ENCODE results near the gene WWP2.
"Not testable (repeated sequence)": the region's sequence is repeated elsewhere in the genome, so short reads cannot be mapped to it uniquely, and the experiment has no call there.

Gene WWP2

DNA sequence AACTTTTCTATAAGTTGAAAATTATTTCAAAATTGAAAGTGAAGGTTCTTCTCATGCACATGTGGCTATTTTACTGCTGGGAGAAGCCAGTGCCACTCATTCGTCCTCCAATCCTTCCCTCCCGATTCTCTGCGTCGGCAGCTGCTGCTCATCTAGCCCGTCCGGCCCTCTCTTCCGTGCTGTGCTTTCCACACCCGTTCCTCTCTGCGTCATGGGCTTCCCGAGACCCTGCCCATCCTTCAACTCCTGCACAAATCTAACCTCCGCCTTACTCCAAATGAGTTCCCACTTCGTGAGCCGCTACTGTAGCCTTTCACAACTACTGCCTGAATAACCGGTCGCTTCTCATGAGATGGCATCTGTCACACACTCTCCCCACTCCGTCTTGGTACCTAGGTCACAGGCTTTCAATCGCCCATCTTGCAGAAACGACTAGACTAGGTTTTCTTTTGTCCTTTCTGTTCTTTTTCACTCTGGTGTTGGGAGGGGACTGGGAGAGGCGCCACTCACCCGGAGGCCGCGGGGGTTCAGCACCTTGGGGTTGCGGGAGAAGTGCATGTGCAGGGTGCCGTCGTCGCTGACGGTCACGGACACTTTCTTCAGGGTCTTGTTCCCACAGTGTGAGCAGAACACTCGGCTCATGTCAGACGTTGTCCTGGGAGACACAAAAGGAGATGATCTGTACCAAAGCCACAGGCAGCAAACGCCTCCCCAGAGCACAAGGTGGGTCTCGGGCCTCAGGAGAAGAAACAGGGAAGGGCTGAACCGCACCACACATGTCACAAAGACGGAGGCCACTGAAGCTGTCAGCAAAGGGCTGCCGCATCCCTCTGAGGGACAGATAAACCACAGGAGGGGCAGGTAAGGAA is 17.5 kb upstream of the WWP2 start:
- no peak overlapping the region for H3K4me3 ChIP-seq (ENCODE audit: low read depth, low read length)
- DNase-seq (ENCODE audit: low read depth) = no peak

DNA sequence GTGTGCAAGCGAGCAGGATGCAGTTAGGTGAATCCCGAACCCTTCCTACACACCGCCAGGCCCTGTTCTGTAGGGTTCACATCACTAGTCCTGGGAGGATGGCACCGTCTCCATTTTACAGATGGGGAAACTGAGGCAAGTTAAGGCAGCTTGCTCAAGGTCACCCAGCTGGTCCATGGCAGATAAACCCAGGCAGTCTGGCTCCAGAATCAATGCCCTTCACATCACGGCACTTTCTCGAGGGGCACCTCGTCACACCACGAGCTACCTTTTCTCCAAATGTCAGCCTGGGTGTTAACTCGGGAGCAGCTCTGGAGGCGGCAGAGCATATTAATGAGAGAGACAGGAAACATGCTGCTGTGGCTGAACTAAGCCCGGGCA is 16.9 kb upstream of the WWP2 start:
- H3K4me3 ChIP-seq (ENCODE audit: low read depth, low read length) = no peak overlapping the region
- DNase-seq (ENCODE audit: low read depth) = no peak

DNA sequence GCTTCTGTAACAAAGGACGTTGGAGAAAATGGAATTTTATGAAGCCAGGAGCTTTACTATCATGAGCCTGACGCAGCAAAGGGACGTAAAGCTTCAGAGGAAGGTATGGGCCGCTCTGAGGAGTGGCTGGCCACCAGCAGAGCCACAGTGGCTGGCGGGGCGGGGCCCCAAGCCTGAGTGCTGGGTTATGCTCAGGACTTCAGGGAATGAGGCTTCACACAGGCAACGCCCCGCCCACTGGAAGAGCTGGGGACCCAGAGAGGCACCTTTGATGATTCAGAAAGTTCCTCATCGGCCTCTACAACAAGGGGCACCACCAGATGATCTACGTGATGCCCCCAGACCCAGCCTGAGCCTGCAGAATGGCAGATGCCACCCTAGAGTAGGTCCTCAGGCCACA is 16.2 kb upstream of the WWP2 start:
- no peak overlapping the region for H3K4me3 ChIP-seq (ENCODE audit: low read depth, low read length)
- DNase-seq (ENCODE audit: low read depth) = no peak

DNA sequence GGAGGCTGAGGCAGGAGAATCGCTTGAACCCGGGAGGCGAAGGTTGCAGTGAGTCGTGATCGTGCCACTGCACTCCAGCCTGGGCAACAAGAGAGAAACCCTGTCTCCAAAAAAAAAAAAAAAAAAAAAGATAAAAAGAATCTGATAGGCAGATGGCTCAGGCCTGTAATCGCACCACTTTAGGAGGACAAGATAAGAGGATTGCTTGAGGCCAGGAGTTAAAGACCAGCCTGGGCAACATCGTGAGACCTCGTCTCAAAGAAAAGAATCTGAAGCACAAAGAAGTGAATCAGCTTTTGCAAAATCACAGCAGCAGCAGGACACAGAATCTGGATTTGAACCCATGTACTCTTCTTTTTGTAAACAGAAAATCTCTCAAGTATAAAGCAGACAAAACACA is 15.0 kb upstream of the WWP2 start:
- no peak for DNase-seq (ENCODE audit: low read depth)
- H3K4me3 ChIP-seq (ENCODE audit: low read depth, low read length) = no peak overlapping the region

GRCh38 chr16:69748694-69749345 is 13.3 kb upstream of the WWP2 start:
- DNase-seq (ENCODE audit: low read depth) = no peak
- no peak overlapping the region for H3K4me3 ChIP-seq (ENCODE audit: low read depth, low read length)

DNA sequence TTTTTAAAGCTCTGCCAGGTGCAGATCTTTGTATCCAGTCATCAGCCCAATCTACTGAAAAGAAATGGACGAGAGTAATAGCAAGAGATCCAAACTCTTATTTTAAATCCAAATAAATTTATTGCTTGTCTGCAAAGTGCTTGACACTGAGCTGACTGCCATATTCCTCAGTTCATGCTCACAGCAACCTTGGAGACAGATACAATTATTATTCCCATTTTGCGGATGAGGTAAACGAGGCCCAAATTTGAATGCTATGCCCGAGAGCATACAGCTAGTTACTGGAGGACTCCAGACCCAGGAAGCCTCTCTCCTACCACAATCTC is 8.0 kb upstream of the WWP2 start:
- no peak for DNase-seq (ENCODE audit: low read depth)
- H3K4me3 ChIP-seq (ENCODE audit: low read depth, low read length) = peak overlapping the region; percentile 99

DNA sequence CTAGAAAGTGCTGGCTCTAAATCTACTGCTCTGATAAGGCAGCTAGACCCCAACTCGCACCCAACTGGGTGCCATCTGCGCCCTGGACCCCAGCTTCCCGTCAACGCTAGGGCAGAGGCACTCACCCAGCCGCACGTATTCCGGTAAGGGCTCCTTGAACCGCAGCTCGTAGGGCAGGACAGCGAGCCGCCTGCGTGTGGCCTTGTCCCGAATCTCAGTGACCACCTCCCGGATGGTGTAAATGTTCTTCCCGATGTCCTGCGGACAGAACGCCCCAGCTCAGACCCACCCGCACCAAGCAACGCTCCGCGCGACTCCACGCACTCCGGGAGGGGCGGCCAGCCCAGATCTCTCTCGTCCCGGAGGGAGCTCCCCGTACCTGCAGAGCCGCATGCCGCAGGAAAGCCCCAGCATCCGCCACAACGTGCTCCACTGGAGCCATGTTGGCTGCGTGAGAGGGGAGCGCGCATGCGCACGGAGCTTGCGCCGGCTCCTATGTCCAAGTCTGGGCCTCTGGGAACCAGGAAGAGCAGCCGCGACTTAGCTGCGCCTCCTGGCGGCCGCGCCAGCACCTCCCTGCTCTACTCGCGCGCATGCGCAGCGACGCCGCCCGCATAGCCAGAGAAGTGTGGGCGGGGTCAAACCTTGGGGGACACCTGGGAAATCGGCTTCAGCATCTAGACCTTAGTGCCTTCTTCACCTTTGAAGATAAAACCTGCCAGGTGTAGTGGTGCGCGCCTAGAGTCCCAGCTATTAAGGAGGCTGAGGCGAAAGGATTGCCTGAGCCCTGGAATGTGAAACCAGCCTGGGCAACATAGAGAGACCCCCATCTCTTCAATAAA is 7.4 kb upstream of the WWP2 start, which contains the start of gene NOB1:
NOB1 (minus strand) TSS at position 458 of the 842 bp plus-strand sequence; CDS start at position 442, 16 bp downstream.
- H3K4me3 ChIP-seq (ENCODE audit: low read depth, low read length) = peak within 1 kb of the TSS; percentile 99
- DNase-seq (ENCODE audit: low read depth) = peak; percentile 83

DNA sequence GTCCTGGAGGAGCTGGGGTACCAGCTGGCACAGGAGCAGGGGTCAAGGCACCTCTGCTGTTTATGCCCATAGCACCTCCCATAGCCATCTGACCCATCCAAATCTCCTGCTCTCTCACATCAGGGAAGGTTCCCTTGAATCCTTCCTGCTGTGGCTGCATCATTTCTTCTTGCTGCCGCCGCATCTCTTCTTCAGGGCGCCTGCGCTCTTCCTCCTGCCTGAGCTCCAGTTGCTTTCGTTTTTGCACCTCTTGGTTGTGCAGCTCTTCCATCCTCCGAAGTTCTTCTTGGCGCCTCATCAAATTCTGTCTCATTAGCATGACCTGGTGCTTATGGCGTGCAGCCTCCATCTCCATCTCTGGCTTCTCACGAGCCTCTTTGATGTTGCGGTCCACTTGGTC is 5.4 kb upstream of the WWP2 start:
- DNase-seq (ENCODE audit: low read depth) = no peak
- H3K4me3 ChIP-seq (ENCODE audit: low read depth, low read length) = no peak overlapping the region

GRCh38 chr16:69757375-69757774 is 4.8 kb upstream of the WWP2 start:
- not testable (repeated sequence) for H3K4me3 ChIP-seq (ENCODE audit: low read depth, low read length); DNase-seq (ENCODE audit: low read depth)

DNA sequence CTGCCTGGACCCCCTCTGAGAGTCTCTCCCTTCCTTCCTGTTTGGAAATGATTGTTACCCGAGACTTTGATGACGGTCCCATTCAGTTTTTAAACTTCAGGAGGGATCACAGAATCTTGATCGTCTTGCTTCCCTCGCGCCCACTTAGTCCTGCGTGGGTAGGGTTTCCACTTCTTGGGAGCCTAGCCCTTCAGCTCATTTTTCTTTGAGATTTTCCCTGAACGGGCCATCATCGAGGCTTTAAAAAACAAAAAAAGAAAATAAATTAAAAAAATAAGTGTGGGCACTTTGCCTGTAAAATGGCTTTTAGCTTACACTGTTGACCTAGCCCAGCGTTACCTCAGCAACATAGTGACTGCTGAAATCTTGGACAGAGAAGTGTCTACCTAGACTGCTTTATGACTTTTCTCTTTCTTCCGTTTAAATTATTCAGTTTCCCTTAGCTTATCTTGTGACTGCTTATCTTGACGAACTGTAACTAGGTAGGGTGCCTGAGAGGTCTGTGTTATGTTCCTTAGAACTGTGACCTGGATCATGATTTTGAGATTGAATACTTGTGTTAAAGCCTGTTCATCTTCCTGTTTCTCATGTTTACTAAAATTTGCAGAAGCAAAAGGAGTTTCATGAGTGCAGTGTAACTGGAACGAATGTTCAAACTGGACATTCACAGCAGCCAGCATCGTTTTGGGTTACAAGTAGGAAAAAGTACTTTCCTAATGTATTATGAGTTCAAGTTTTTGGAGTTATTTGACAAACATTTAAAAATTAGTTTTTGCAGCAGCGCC is 874 bp downstream of the WWP2 start:
- H3K4me3 ChIP-seq (ENCODE audit: low read depth, low read length) = peak overlapping the region; percentile 62
- no peak for DNase-seq (ENCODE audit: low read depth)

DNA sequence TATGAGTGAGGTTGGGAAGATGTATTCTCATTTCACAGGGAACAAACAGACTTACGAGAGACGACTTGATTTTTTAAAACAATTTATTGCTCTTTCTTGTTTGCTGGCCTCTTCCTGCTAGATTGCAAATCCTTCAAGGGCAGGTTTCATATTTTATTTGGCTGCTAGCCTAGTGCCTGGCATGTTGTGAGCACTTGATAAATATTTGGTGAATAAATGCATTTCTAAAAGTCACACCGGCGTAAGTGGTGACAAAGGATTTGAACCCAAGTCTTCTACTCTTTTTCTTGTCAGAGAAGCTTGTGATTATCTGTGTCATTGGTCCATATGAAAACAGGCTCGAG is 1.4 kb downstream of the WWP2 start:
- no peak overlapping the region for H3K4me3 ChIP-seq (ENCODE audit: low read depth, low read length)
- no peak for DNase-seq (ENCODE audit: low read depth)

DNA sequence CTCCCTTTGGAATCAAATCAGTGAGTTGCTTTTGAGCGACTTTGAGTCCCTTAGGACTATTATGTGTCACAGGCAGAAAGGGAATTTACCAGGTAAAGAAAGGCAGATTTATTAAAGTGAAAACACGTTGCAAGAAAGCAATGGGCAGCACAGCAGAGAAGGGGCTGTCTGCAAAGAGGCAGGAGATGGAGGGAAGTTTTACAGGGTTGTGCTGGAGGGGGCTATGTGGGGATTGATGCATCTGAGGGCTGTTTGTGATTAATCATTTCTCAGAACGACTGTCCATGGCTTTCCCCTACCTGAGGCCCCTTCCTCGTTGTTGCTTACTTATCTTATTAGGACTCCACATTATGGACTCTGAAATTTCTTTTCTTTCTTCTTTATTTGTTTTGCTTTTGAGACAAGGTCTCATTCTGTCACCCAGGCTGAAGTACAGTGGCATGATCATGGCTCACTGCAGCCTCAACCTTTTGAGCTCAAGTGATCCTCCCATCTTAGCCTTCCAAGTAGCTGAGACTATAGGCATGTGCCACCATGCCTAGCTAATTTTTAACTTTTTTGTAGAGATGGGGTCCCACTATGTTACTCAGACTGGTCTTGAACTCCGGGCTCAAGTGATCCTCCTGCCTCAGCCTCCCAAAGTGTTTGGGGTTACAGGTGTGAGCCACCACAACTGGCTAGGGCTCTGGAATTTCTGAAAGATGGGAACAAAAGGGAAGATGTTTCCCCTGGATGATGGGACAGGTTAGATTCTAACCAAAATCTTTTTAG is 5.5 kb downstream of the WWP2 start:
- no peak for DNase-seq (ENCODE audit: low read depth)
- H3K4me3 ChIP-seq (ENCODE audit: low read depth, low read length) = no peak overlapping the region

DNA sequence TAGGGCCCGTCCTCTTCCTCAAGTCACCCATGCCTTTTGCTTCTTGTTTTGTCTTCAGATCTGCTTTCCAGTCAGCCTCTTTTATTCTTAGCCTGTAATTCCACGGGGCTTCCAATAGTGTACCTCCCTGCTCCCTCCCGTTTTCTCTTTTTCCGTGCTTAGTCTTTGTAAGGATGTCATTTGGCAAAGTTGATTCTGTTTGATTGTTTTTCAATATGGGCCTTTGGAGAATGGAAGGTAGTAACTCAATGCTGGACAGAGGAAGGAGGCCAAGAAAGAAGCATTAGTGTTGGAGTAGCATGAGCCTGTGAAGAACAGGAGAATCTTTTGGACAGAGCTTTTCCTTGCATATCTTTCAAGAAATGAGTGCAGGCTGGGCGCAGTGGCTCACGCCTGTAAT is 6.5 kb downstream of the WWP2 start:
- DNase-seq (ENCODE audit: low read depth) = no peak
- no peak overlapping the region for H3K4me3 ChIP-seq (ENCODE audit: low read depth, low read length)

DNA sequence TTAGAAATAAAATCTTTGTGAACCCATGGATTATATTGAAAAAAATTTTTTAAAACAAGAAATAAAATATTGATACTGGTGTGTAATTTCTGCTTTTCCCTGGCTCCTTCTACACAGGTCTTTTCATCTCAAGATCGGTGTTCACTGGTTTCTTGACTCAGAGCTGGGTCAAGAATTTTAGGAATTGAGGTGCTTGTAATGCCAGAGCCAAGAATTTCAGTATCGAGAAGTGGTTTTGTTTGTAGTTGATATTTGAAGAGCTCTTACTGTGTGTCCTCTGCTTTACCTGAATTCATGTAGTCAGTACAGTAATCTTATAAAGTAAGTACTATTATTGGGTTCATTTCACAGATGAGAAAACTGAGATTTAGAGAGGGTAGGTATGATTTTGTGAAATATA is 7.3 kb downstream of the WWP2 start:
- DNase-seq (ENCODE audit: low read depth) = no peak
- H3K4me3 ChIP-seq (ENCODE audit: low read depth, low read length) = no peak overlapping the region

DNA sequence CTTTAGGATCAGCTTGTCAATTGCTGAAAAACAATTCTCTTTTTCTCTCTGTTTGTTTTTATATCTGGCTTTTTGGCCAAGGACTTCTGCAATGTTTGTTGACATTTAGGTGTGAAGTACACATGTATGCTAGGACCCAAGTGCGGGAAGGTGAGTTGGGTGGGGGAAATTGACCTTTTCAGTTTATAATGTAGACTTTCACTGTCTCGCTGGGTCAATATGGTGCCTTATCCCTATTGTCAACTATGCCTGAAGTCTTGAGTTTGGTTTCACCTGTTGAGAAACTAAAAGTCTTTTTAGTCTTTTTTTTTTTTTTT is 9.5 kb downstream of the WWP2 start:
- DNase-seq (ENCODE audit: low read depth) = no peak
- no peak overlapping the region for H3K4me3 ChIP-seq (ENCODE audit: low read depth, low read length)

DNA sequence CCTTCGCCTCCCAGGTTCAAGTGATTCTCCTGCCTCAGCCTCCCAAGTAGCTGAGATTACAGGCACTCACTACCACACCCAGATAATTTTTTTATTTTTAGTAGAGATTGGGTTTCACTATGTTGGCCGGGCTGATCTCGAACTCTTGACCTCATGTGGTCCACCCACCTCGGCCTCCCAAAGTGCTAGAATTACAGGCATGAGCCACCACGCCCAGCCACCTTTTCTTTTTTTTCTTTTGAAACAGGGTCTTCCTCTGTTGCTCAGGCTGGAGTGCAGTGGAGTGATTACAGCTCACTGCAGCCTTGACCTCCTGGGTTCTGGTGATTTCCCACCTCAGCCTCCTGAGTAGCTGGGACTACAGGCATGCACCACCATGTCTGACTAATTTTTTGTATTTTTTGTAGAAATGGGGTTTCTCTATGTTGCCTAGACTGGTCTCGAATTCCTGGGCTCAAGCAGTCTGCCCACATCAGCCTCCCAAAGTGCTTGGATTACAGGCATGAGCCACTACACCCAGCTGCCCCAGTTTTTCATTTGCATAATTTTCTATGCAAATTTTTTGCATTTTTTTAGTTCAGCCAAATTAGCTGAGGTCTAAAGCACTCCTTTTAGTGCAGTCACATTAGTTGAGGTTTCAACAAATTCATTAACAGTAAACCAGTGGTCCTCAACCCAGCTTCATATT is 11.3 kb downstream of the WWP2 start:
- DNase-seq (ENCODE audit: low read depth) = no peak
- H3K4me3 ChIP-seq (ENCODE audit: low read depth, low read length) = no peak overlapping the region

GRCh38 chr16:69775563-69775962 is 13.4 kb downstream of the WWP2 start:
- no peak for DNase-seq (ENCODE audit: low read depth)
- no peak overlapping the region for H3K4me3 ChIP-seq (ENCODE audit: low read depth, low read length)

DNA sequence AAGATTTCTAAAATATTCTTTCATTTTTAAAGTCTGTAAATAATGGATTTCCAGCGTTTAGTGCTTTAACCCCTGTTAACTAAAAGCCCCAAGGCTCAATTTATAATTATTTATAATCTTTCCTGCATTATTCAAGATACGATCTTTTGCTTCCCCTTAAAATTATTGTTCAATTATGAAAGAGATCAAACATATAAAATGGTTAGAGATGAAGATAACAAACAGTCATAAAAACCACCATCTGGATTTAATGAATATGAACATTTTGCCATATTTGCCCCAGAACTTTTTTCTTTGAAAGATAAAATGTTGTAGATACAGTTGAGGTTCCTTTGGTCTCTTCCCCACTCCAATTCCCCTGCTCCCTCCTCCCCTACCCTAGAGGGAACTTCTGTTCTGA is 17.6 kb downstream of the WWP2 start:
- no peak overlapping the region for H3K4me3 ChIP-seq (ENCODE audit: low read depth, low read length)
- DNase-seq (ENCODE audit: low read depth) = no peak

DNA sequence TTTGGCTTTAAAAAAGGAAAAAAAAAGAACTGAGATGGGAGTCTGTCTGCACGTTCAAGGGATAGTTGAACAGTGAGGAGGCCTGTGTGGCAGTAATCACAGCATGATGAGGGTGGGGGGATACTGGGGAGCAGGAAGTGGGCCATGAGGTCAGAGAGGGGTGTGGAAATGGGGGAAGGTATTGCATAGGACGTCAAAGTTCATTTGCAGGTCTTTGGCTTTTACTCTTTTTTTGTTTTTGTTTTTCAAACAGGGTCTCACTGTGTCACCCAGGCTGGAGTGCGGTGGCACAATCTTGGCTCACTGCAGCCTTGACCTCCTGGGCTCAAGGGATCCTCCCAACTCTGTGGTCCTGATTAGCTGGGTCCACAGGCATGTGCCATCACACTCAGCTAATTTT is 19.0 kb downstream of the WWP2 start:
- DNase-seq (ENCODE audit: low read depth) = no peak
- no peak overlapping the region for H3K4me3 ChIP-seq (ENCODE audit: low read depth, low read length)
